KMS-11 (cell line): ENCODE results near the gene CCDC7.

Source experiments
- H2AFZ ChIP-seq: fragments of 200-600 bp; sonication (generic); 2 replicates; pipeline ENCODE4 v1.6.1; 2016; ENCODE audit warnings: antibody characterized with exemption, mixed run types, low read depth
- H3K27ac ChIP-seq: fragments of 200-600 bp; sonication (generic); 2 replicates; pipeline ENCODE4 v1.6.1; 2016; ENCODE audit warnings: mild to moderate bottlenecking, mixed run types
- H3K27me3 ChIP-seq: fragments of 200-600 bp; sonication (generic); 2 replicates; pipeline ENCODE4 v1.6.1; 2017; ENCODE audit warnings: mild to moderate bottlenecking, low read depth, mixed run types, moderate library complexity; ENCODE audit not compliant: insufficient read depth
- H3K36me3 ChIP-seq: fragments of 200-600 bp; sonication (generic); 2 replicates; pipeline ENCODE4 v1.6.1; 2017; ENCODE audit warnings: mild to moderate bottlenecking, mixed run types; ENCODE audit not compliant: insufficient read depth
- H3K4me1 ChIP-seq: fragments of 200-600 bp; sonication (generic); 2 replicates; pipeline ENCODE4 v1.6.1; 2016; ENCODE audit warnings: mild to moderate bottlenecking, low read depth, mixed run types; ENCODE audit not compliant: poor library complexity, severe bottlenecking
- H3K4me2 ChIP-seq: fragments of 200-600 bp; sonication (generic); 2 replicates; pipeline ENCODE4 v1.7.0; 2016; ENCODE audit warnings: mild to moderate bottlenecking, mixed run types
- H3K4me3 ChIP-seq: fragments of 200-600 bp; sonication (generic); IDR thresholded peaks from 2 replicates; pipeline ENCODE4 v1.6.1; 2017; ENCODE audit warnings: low read depth, low read length, mixed read lengths; ENCODE audit not compliant: insufficient read depth
- H3K79me2 ChIP-seq: fragments of 200-600 bp; sonication (generic); 2 replicates; pipeline ENCODE4 v1.6.1; 2016; ENCODE audit warnings: low read depth, mixed run types; ENCODE audit not compliant: insufficient read depth
- H3K9ac ChIP-seq: fragments of 200-600 bp; sonication (generic); 2 replicates; pipeline ENCODE4 v1.6.1; 2016; ENCODE audit warnings: mild to moderate bottlenecking, mixed run types
- H4K20me1 ChIP-seq: fragments of 200-600 bp; sonication (generic); 2 replicates; pipeline ENCODE4 v1.6.1; 2016; ENCODE audit warnings: mild to moderate bottlenecking, mixed run types; ENCODE audit not compliant: insufficient read depth
- CTCF ChIP-seq: fragments of 200-600 bp; sonication (generic); conservative IDR thresholded peaks from 2 replicates; pipeline ENCODE4 v1.6.1; 2017; ENCODE audit warnings: low read depth, mild to moderate bottlenecking, antibody characterized with exemption, low read length, moderate library complexity, mixed read lengths

The CCDC7 gene

GRCh38 chr10:32417911-32418547 lies 27.9 kb upstream of the CCDC7 start:
- Histone ChIP-seq H3K9ac (no peak overlapping the region), H3K79me2 (no peaks in the 10 kb centered on the region), H3K36me3 (no peaks in the 10 kb centered on the region), H4K20me1 (no peaks in the 10 kb centered on the region), H3K27ac (no peak overlapping the region), H3K4me2 (no peak overlapping the region), H3K4me3 (no peak overlapping the region), H3K27me3 (no peaks in the 10 kb centered on the region), H3K4me1 (peaks cover 13% of the 10 kb centered on the region), H2AFZ (no peak overlapping the region)
- no peak for TF ChIP-seq CTCF

DNA sequence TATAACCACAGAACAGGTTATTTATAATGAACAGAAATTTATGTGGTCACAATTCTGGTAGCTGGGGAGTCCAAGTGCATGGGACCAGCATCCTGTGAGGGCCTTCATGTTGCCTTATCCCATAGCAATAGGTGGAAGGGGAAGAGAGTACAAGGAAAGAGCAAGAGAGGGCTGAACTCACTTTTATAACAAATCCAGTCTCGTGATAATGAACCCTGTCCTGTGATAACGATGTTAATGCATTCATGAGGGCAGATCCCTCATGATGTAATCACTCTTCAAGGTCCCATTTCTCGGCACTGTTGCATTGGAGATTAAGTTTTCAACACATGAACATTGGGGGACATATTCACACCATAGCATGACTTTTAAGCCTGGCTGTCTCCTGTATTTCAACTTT lies 27.4 kb upstream of the CCDC7 start:
- Histone ChIP-seq H3K36me3 (no peaks in the 10 kb centered on the region), H3K4me2 (no peak overlapping the region), H3K4me3 (no peak overlapping the region), H3K27me3 (no peaks in the 10 kb centered on the region), H4K20me1 (no peaks in the 10 kb centered on the region), H3K9ac (no peak overlapping the region), H3K27ac (no peak overlapping the region), H3K4me1 (peaks cover 8% of the 10 kb centered on the region), H2AFZ (no peak overlapping the region), H3K79me2 (no peaks in the 10 kb centered on the region)
- TF ChIP-seq CTCF, result no peak

DNA sequence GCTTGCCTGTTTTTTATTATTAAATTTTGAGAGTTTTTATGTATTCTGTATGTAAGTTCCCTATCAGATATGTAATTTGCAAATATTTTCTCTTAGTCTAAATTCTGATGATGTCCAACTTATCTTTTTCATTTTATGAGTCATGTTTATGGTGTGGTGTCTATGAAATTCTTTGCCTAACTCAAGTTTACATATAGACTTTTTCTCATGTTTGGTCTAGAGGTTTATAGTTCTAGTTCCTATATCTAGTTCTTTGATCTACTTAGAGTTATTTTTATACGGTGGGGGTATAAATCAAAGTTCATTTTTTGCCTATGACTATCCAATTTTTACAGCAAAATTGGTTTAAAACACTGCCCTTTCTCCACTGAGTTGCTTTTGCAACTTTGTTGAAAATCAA lies 26.3 kb upstream of the CCDC7 start:
- H3K4me1 ChIP-seq, result no peaks in the 10 kb centered on the region
- H3K36me3 ChIP-seq, result no peaks in the 10 kb centered on the region
- H4K20me1 ChIP-seq, result no peaks in the 10 kb centered on the region
- no peak overlapping the region for H3K27ac ChIP-seq
- H3K9ac ChIP-seq, result no peak overlapping the region
- H2AFZ ChIP-seq, result no peak overlapping the region
- no peaks in the 10 kb centered on the region for H3K79me2 ChIP-seq
- no peak overlapping the region for H3K4me3 ChIP-seq
- no peak for TF ChIP-seq CTCF
- H3K4me2 ChIP-seq, result no peak overlapping the region
- H3K27me3 ChIP-seq, result no peaks in the 10 kb centered on the region

DNA sequence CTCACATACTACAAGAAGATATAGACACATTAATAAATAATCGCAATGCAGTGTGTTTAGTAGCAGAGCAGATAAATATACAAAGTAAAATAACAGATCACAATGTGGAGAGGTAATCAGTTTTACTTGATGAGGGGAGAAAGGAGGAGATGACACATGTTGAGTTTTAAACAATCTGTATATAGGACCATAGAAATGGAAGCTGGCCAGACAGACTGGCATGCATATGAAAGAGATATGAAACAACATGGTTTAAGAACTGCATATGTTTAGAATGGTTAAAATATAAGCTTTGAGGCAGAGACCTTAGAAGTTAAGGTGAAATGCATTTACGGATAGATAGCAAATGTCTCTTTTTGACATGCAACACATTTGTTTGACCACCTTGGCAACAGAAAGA lies 19.8 kb upstream of the CCDC7 start:
- no peak overlapping the region for H3K4me2 ChIP-seq
- H3K9ac ChIP-seq, result no peak overlapping the region
- no peak overlapping the region for H3K27ac ChIP-seq
- H3K4me3 ChIP-seq, result no peak overlapping the region
- H2AFZ ChIP-seq, result no peak overlapping the region
- no peaks in the 10 kb centered on the region for H3K27me3 ChIP-seq
- no peaks in the 10 kb centered on the region for H3K4me1 ChIP-seq
- TF ChIP-seq CTCF, result no peak
- no peaks in the 10 kb centered on the region for H3K36me3 ChIP-seq
- H4K20me1 ChIP-seq, result no peaks in the 10 kb centered on the region
- no peaks in the 10 kb centered on the region for H3K79me2 ChIP-seq
